HL-60 (cell line): ENCODE data around the gene NUSAP1.

ENCODE experiments used
- GABPA ChIP-seq: IDR thresholded peaks from 2 replicates; pipeline ENCODE4 v1.6.1; 2012; ENCODE audit warnings: low read depth
- POLR2AphosphoS5 ChIP-seq: IDR thresholded peaks from 2 replicates; pipeline ENCODE4 v1.6.1; 2012; ENCODE audit warnings: low read depth
- REST ChIP-seq: IDR thresholded peaks from 2 replicates; pipeline ENCODE4 v1.6.1; 2012; ENCODE audit warnings: low read depth; ENCODE audit not compliant: insufficient replicate concordance
- SPI1 ChIP-seq: IDR thresholded peaks from 2 replicates; pipeline ENCODE4 v1.6.1; 2012; ENCODE audit warnings: low read depth, mild to moderate bottlenecking, borderline replicate concordance
- TF ChIP-seq, protein P1 (sequence below): IDR thresholded peaks from one replicate; pipeline ENCODE4 v1.5.1; 2011; ENCODE audit warnings: low read length, control low read depth, inconsistent platforms; ENCODE audit not compliant: insufficient read depth

GRCh38 chr15:41286665-41287333 is 45.9 kb upstream of the NUSAP1 start:
- TF ChIP-seq, protein P1, sequence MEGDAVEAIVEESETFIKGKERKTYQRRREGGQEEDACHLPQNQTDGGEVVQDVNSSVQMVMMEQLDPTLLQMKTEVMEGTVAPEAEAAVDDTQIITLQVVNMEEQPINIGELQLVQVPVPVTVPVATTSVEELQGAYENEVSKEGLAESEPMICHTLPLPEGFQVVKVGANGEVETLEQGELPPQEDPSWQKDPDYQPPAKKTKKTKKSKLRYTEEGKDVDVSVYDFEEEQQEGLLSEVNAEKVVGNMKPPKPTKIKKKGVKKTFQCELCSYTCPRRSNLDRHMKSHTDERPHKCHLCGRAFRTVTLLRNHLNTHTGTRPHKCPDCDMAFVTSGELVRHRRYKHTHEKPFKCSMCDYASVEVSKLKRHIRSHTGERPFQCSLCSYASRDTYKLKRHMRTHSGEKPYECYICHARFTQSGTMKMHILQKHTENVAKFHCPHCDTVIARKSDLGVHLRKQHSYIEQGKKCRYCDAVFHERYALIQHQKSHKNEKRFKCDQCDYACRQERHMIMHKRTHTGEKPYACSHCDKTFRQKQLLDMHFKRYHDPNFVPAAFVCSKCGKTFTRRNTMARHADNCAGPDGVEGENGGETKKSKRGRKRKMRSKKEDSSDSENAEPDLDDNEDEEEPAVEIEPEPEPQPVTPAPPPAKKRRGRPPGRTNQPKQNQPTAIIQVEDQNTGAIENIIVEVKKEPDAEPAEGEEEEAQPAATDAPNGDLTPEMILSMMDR: no peak
- TF ChIP-seq GABPA: no peak
- TF ChIP-seq POLR2AphosphoS5: no peak
- no peak for TF ChIP-seq REST
- TF ChIP-seq SPI1: no peak
